Esophagus squamous epithelium (tissue), 4 donors: ENCODE results near the gene LGALS1.

Source experiments
- POLR2A ChIP-seq, 4 donors: fragments of 450-650 bp; IDR thresholded peaks; one replicate each; pipeline ENCODE4 v1.6.1; 2017; ENCODE audit warnings: antibody characterized with exemption in 4 of 4, mild to moderate bottlenecking in 4 of 4, moderate library complexity in 3 of 4
- TF ChIP-seq, protein P1 (sequence below), 6 experiments: fragments of 450-650 bp in 4 of 6; fragments of 200-600 bp in 2 of 6; sonication (generic) in 2 of 6; IDR thresholded peaks; one replicate each; pipeline ENCODE4 v1.5.1; 2016 to 2019; ENCODE audit warnings: antibody characterized with exemption in 6 of 6, mild to moderate bottlenecking in 4 of 6, moderate library complexity in 4 of 6

DNA sequence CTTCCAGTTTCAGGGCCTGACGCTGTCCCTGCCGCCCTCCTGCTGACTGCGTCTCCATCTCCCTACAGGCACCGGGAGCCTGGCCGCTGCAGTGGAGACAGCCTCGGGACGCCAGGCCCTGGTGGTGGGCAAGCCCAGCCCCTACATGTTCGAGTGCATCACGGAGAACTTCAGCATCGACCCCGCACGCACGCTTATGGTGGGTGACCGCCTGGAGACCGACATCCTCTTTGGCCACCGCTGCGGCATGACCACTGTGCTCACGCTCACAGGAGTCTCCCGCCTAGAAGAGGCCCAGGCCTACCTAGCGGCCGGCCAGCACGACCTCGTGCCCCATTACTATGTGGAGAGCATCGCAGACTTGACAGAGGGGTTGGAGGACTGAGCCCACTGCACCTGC is 9.9 kb upstream of the LGALS1 start:
- TF ChIP-seq, protein P1, sequence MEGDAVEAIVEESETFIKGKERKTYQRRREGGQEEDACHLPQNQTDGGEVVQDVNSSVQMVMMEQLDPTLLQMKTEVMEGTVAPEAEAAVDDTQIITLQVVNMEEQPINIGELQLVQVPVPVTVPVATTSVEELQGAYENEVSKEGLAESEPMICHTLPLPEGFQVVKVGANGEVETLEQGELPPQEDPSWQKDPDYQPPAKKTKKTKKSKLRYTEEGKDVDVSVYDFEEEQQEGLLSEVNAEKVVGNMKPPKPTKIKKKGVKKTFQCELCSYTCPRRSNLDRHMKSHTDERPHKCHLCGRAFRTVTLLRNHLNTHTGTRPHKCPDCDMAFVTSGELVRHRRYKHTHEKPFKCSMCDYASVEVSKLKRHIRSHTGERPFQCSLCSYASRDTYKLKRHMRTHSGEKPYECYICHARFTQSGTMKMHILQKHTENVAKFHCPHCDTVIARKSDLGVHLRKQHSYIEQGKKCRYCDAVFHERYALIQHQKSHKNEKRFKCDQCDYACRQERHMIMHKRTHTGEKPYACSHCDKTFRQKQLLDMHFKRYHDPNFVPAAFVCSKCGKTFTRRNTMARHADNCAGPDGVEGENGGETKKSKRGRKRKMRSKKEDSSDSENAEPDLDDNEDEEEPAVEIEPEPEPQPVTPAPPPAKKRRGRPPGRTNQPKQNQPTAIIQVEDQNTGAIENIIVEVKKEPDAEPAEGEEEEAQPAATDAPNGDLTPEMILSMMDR (IDR thresholded peaks at IDR 0.05), result no peak
- no peak for TF ChIP-seq POLR2A (IDR thresholded peaks at IDR 0.05)
